ENCODE results near the gene OR6X1. TPM values are rescaled to one million over a fixed set of nuclear protein-coding genes. Genes with fewer than 3 reads are reported as not detected.

The OR6X1 gene
- total RNA-seq, 1 donor from 2014 or later, result not detected

Other genes starting within 250 kb of the OR6X1 start
- 0.32 and 0.99 TPM in 2 replicates for gene SCN3B, start 99.9 kb downstream of the OR6X1 start, total RNA-seq
- 7.0 and 10.1 TPM in 2 replicates for gene ZNF202, start 12.9 kb downstream of the OR6X1 start, total RNA-seq
- gene OR6M1, start 51.8 kb upstream of the OR6X1 start, total RNA-seq, result not detected in 2 replicates
- gene TMEM225, start 131.2 kb upstream of the OR6X1 start, total RNA-seq, result not detected in 2 replicates
- gene OR8D4, start 147.6 kb upstream of the OR6X1 start, total RNA-seq, result not detected in 2 replicates
- not detected in 2 replicates for gene OR4D5, start 185.1 kb upstream of the OR6X1 start, total RNA-seq
- not detected in 2 replicates for gene OR6T1, start 189.3 kb upstream of the OR6X1 start, total RNA-seq
- not detected in 2 replicates for gene OR10S1, start 223.3 kb upstream of the OR6X1 start, total RNA-seq
- gene OR10G6, start 240.6 kb upstream of the OR6X1 start, total RNA-seq, result not detected in 2 replicates

All from myocyte (in vitro differentiated cells).